GM19043 (cell line): Measurements from ENCODE around the gene CBX1.
"Not testable (repeated sequence)": the region's sequence is repeated elsewhere in the genome, so short reads cannot be mapped to it uniquely, and the experiment has no call there.

Source experiments
- ATAC-seq: cut with Tn5 transposase; IDR thresholded peaks from one replicate; pipeline ENCODE4 v1.9.1; 2021; ENCODE audit warnings: low read depth; ENCODE audit not compliant: unreplicated experiment

The CBX1 gene

DNA sequence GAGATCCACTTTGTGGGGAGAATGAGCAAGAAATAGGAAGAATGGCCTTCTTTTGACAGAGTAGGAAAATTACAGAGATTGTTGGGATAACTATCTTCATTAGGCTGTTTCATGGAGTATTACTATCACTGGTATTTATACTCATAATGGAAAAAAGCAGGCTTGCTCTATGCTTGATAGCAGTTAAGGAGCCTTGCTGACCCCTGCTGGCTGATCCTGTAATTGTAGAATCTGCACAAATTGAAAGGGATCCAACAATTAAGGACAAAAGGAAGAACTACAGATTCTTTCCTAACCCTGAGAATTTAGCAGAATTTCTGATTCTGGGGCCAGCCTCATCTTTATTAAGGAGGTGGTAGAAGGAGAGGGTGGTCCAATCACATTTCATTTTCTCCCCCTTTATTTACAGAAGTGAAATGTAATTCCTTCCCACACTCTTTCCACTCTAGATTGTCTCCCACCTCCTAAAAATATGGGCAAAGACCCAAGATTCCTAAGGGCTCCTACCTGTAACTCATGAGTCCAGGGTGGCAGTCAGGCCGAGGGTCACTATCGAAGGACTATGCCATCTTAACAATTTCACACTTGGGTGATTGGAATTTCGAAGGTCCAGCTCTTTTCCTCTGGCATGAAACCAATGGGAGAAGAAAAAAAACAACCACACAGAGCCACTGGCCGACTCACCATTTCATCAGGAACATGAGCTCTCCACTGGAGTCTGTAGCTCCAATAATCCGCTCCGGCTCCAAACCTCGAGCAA is 26.8 kb downstream of the CBX1 start:
- no peak for ATAC-seq

DNA sequence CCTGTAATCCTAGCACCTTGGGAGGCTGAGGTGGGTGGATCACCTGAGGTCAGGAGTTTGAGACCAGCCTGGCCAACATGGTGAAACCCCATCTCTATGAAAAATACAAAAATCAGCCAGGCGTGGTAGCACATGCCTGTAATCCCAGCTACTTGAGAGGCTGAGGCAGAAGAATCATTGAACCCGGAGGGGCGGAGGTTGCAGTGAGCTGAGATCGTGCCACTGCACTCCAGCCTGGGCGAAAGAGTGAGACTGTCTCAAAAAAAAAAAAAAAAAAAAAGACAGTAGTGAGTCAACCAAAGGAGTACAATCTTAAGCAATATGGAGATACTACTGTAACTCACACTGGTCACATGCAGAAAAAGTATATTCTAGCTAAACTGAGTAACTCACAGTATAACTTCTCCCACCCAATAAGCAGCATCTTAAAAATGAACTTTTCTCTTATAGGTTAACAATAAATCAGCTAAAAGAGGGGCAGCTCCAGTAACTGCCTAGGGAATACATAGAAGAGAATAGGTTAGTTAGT is 27.6 kb downstream of the CBX1 start:
- ATAC-seq, result not testable (repeated sequence)

DNA sequence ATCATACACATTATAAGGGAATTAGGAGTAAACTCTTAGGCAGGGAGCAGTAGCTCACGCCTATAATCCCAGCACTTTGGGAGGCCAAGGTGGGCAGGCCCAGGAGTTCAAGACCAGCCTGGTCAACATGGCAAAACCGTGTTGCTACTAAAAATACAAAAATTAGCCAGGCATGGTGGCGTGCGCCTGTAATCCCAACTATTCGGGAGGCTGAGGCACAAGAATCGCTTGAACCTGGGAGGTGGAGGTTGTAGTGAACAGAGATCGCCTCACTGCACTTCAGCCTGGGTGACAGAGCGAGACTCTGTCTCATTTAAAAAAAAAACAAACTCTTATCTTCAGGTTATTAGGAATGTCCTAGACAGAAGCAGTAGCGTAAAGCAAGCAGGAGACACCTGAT is 28.5 kb downstream of the CBX1 start:
- not testable (repeated sequence) for ATAC-seq

DNA sequence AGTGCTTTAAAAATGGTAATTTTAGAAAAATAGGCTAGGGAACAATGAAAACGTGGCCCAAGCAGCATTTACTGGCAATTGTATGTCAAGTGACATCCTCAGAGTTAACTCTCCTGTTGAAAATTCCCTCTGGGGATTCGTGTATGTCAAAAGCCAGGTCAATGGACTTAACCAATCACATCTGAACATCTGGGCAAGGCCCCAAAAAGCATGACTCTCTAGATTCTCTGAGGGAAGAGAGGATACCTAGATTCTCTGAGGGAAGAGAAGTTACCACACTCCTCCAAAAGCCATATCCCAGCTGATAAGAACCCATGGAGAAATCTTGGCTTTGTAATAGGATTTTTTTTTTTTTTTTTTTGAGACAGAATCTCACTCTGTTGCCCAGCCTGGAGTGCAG is 29.6 kb downstream of the CBX1 start:
- no peak for ATAC-seq

DNA sequence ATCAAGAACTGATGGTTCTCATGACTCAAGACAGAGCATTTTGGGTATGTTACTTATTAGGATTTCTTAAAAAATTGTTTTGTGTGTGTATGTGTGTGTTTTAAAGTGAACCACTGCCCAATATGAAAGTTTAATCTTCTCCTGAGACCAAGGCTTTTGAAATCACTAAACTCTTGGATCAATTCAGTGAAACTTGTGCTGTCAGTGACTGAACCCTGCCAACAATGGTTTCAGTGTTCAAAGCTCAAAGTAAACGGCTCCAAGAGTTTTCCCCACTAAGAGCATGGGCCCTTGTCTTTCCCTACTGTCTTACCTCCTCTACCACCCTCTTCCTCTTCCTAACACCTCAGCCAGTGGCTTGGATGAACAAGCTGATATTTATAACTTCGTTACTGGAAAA is 31.1 kb downstream of the CBX1 start:
- no peak for ATAC-seq

DNA sequence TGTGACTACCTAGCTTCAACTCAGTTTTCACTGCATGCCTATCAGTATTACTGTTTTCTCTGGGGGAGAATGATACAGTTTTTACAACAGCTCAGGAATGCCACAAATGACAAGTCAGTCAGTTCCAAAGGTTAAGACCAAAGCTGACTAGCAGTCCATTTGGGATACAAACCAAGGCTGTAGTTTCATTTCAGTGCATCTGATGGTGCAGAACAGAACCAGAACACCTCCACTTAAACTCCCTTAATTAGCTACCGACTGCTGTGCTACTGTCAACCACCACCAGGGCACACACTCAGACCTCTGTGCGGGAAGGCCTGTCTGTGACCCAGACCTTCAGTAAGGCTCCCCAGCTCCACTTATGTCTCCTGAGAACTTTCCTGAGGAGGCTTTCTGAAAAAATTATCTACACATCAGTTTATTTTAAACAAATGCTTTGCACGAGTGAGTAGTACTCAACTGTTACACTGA is 32.8 kb downstream of the CBX1 start:
- ATAC-seq, result no peak

DNA sequence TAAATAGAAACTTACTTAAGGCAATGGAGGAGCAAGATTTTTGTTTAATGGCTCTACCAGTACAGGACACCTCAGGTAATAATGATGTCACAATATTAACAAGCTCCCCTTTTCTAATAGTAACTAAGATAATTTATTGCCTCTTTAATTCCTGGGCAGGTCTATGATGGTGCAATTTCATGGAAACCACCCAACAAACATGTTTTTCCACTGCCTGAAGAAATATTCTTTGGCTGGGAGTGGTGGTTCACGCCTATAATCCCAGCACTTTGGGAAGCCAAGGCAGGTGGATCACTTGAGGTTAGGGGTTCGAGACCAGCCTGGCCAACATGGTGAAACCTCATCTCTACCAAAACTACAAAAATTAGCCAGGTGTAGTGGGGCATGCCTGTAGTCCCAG is 33.5 kb downstream of the CBX1 start:
- not testable (repeated sequence) for ATAC-seq

DNA sequence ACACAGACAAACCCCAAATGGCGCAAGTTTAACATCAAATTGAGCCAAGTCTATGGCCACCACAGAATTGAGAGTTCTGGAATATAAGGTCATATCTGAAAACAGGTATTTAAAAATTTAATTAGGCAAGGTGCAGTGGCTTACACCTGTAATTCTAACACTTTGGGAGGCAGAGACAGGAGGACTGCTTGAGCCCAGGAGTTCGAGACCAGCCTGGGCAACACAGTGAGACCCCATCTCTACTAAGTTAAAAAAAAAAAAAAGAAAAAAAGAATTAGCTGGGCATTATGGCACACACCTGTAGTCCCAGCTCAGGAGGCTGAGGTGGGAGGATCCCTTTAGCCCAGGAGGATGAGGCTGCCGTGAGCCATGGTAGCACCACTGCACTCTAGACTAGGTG is 34.0 kb downstream of the CBX1 start:
- ATAC-seq, result no peak

DNA sequence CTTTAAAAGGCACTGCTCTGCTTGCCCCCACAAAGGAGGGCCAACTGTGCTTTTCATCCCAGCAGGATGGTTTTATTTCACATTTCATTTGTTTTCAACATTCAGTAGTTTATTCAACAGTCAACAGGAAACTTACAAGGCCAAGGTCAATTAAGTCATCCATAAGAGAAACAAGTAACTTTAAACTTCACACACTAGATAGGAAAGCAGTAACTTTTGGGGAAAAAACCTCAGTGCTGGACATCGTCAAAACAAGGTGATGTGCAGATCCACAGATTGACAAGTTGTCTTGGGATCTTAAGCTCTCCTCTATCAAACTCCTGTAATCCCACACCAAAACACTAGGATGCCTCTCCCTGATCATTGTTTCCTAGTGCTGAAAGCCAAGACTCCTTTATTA is 34.6 kb downstream of the CBX1 start:
- ATAC-seq, result no peak

DNA sequence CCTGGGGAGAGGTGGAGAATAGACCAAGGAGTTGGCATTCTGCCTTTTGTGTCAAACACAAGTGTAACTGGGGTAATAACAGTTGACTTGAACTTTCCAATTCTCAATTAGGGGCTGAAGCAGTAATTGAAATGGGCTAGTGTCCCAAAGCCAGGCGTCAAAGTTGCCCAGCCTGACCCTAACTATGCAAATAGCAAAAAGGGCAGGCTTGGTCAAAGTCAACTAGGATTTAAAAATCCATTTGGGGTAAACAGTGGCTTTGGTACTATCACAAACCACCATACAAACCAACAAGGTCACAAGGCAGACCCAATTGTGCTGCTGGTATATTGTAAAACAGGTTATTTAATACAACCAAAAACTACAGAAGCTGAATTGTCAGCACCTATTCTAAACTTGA is 35.1 kb downstream of the CBX1 start:
- no peak for ATAC-seq

DNA sequence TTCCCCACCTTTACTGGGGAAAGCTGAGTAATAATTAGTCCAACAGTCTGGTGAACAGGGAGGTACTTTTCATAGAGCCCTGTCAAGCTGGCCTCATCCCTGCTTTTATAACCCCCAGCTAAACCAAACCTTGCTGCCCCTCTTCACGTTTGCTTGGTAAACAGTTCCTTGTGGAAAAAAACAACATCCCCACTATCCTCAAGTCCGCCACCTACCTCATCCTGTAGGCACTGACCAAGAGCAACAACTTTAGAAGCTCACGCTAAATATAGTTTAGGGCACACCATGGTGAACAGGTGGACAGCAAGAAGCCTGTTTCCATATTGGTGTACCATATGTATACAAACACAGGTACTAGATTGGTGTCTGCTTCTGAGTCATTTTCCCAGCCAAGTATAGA is 36.6 kb downstream of the CBX1 start:
- no peak for ATAC-seq

DNA sequence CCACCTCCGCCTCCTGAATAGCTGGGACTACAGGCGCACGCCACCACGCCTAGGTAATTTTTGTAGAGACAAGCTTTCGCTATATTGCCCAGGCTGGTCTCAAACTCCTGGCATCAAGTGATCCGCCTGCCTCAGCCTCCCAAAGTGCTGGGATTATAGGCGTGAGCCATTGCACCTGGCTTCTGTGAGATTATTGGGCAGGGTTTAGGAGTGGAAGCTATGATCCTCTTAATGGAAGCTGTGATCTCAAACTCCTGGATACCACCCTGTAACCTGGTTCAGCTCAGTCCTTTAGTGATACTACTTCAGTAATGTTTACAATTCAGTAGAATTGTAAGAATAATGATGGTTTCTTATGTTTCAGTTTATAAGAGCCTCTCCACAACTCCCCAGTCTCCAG is 39.0 kb downstream of the CBX1 start:
- ATAC-seq, result no peak

DNA sequence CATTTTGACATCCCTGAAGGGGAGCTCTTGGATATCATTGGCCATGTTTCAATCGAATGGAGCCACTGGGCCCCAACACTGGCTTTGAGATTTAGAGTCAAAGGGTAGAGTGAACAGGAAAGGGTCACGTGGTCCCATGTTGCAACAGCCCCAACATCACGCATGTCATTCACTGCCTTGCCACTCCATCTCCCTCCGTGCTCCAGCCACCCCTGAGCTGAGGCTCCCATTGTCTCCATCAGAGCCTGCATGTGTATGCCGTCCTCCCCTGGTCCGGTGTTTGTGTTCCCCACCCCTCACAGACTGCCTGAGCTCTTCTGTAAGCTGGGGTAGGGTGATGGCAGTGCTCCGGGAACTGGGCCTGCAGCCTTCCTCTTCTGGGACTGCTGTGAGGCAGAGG is 41.0 kb downstream of the CBX1 start:
- no peak for ATAC-seq

DNA sequence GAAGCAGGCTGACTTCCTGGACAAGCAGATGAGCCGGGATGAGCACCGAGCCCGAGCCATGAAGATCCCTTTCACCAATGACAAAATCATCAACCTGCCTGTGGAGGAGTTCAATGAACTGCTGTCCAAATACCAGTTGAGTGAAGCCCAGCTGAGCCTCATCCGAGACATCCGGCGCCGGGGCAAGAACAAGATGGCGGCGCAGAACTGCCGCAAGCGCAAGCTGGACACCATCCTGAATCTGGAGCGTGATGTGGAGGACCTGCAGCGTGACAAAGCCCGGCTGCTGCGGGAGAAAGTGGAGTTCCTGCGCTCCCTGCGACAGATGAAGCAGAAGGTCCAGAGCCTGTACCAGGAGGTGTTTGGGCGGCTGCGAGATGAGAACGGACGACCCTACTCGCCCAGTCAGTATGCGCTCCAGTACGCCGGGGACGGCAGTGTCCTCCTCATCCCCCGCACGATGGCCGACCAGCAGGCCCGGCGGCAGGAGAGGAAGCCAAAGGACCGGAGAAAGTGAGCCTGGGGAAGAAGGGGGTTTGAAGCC is 42.1 kb downstream of the CBX1 start:
- ATAC-seq, result no peak

DNA sequence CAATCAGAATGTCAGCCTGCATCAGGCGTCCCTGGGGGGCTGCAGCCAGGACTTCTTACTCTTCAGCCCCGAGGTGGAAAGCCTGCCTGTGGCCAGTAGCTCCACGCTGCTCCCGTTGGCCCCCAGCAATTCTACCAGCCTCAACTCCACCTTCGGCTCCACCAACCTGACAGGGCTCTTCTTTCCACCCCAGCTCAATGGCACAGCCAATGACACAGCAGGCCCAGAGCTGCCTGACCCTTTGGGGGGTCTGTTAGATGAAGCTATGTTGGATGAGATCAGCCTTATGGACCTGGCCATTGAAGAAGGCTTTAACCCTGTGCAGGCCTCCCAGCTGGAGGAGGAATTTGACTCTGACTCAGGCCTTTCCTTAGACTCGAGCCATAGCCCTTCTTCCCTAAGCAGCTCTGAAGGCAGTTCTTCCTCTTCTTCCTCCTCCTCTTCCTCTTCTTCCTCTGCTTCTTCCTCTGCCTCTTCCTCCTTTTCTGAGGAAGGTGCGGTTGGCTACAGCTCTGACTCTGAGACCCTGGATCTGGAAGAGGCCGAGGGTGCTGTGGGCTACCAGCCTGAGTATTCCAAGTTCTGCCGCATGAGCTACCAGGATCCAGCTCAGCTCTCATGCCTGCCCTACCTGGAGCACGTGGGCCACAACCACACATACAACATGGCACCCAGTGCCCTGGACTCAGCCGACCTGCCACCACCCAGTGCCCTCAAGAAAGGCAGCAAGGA is 42.7 kb downstream of the CBX1 start:
- no peak for ATAC-seq

DNA sequence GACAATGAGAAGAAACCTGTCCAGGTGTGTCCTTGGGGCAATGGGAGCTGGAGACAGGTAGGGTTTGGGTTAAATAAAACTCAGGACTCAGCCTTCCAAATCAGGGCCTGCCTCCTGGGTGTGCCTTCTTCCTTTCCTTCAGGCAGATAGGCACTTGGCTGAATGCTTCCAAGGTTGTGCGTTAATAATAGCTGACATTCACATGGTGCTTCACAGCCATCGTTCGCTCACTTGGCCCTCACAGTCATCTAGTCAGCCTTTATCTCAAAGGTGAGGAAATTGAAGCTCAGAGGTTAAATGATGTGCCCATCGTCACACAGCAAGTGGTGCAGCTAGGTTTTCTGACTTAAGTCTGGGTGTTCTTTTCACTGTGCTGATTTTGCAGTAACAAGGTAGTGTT is 43.7 kb downstream of the CBX1 start:
- no peak for ATAC-seq

DNA sequence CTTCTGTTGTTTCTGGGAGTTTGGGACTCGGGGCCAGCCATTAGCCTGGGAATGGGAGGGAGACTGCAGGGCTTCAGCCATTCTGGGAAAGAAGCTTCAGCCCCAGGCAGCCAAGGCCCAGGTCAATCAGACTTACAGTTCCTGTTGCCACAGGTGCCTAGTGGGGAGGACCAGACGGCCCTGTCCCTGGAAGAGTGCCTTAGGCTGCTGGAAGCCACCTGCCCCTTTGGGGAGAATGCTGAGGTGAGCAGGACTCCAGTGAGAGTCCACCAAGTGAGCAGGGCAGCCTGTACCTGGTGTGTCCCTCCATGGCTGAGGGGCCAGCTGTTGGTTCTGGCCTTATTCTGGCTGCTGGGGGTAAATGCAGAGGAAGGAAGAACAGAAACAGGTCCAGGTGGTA is 44.4 kb downstream of the CBX1 start:
- no peak for ATAC-seq

DNA sequence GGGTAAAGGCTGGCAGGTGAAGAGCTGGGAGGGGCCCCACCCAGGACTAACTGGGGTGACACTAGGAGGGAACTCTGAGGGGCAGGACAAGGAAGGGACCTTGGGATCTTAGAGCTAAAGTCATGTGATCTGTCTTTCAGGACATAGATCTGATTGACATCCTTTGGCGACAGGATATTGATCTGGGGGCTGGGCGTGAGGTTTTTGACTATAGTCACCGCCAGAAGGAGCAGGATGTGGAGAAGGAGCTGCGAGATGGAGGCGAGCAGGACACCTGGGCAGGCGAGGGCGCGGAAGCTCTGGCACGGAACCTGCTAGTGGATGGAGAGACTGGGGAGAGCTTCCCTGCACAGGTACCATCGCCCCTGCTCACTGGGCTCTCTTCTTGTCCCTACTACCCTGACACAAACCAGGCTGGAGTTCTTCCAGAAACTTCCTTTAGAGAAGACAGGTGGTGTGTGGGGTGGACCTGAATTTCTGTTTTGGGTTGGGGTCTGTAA is 45.0 kb downstream of the CBX1 start:
- no peak for ATAC-seq

DNA sequence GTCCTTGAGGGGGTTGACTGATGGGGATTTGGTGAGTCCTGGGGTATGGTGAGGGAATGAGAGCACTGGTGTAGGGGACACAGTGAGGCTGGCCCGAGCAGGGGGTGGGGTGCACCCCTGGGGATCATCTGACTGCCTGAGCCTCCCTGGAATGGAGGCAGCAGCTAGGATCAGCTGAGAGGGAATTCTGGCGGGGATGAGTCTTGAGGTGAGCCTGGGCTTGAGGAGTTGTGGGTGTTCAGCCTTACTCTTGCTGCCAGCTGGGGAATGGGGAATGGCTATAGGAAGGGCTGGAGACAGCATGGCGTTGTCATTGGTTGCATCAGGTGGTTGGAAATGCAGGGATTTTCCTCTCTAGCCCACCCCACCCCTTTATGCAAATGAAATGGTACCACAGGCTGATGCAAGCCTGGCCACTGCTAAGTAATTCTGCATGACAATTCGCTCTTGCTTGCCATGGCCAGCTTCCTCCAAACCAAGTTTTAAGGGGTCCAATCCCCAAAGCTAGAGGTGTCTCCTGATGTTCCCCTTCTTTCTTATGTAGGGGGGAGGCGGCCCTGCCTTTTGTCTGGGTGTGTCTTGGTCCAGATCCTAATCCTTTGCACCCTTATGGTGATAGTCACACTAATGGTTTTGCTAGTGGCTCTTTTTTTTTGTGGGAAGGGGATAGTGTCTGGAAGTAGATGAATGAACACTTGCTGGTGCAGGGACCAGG is 45.6 kb downstream of the CBX1 start:
- ATAC-seq, result no peak

DNA sequence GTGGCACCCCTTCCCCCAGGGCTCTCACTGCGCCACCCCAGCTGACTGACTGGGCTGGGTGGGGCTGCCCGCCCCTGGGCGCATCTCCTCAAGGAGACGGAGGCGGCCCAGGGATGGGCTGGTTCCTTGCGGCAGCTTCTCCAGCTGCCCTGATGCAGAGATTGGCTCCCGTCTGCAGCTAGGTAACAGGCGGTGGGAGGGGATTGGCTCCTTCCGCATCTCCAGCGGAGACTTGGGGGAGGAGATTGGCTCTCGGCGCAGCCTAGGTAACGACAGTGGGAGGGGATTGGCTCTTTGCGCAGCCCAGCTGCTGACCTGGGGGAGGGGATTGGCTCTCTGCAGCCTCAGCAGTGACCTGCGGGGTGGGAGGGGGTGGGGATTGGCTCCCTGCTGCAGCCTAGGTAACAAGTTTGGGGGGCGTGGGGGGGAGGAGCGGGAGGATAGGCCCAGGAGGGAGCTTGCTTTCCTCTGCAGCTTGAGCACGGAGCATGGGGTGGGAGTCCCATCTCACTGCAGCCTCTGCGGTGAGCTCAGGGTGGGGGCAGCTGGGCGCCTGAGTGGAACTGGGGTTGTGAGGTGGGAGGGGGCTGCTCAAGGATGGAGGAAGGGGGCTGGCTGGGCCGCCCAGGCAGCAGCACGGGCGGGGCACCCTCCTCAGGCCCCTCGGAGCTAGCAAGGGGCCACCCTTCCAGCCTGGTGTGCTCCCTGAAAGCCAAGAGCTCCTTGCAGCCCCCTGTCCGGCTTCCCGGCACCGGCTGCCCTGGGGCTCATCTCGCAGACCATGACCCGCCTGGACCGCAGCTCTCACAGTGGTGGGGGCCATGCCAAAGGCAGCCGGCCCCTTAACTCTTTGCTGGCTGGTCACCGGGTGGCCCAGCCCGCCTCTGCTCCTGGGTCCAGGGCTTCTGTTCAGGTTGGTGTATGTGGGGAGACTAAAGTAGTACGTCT is 46.8 kb downstream of the CBX1 start:
- ATAC-seq, result no peak
